ENCODE measurements around the gene OR52M1. TPM values are rescaled to one million over a fixed set of nuclear protein-coding genes. Genes with fewer than 3 reads are reported as not detected.
"Not testable (repeated sequence)": the region's sequence is repeated elsewhere in the genome, so short reads cannot be mapped to it uniquely, and the experiment has no call there.

Gene OR52M1
- polyA plus RNA-seq, 1 donor (not counting 4 experiments of a cell fraction or from before 2014, with no cell fraction given), result not detected

DNA sequence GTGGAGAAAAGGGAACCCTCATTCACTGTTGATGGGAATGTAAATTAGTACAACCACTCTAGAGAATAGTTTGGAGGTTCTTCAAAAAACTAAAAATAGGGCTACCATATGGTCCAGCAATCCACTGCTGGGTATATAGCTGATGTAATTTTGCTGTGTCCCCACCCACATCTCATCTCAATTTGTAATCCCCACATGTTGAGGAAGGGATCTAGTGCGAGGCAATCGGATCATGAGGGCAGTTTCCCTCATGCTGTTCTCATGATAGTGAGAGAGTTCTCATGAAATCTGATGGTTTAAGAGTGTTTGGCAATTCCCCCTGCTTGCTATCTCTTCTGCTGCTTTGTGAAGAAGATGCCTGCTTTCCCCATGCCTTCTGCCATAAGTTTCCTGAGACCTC is 17.1 kb upstream of the OR52M1 start:
- no peak overlapping the region for H2AFZ ChIP-seq (ENCODE audit: control insufficient read depth, low read length)
- no peaks in the 10 kb centered on the region for H3K9me1 ChIP-seq (ENCODE audit: control insufficient read depth, extremely low read depth, insufficient read depth, low read length)
- H3K27ac ChIP-seq (ENCODE audit: control insufficient read depth, insufficient read depth, low read length), result no peak overlapping the region
- H4K20me1 ChIP-seq (ENCODE audit: control insufficient read depth, extremely low read depth, insufficient read depth, low read length), result no peaks in the 10 kb centered on the region
- TF ChIP-seq, protein P1, sequence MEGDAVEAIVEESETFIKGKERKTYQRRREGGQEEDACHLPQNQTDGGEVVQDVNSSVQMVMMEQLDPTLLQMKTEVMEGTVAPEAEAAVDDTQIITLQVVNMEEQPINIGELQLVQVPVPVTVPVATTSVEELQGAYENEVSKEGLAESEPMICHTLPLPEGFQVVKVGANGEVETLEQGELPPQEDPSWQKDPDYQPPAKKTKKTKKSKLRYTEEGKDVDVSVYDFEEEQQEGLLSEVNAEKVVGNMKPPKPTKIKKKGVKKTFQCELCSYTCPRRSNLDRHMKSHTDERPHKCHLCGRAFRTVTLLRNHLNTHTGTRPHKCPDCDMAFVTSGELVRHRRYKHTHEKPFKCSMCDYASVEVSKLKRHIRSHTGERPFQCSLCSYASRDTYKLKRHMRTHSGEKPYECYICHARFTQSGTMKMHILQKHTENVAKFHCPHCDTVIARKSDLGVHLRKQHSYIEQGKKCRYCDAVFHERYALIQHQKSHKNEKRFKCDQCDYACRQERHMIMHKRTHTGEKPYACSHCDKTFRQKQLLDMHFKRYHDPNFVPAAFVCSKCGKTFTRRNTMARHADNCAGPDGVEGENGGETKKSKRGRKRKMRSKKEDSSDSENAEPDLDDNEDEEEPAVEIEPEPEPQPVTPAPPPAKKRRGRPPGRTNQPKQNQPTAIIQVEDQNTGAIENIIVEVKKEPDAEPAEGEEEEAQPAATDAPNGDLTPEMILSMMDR (optimal IDR thresholded peaks at IDR 0.05 in 1 of 3, IDR thresholded peaks at IDR 0.05 in 1 of 3, conservative IDR thresholded peaks at IDR 0.05 in 1 of 3; ENCODE audit: extremely low read depth in 1 of 3, insufficient read depth in 2 of 3, low read length in 3 of 3), result no peak
- no peak for TF ChIP-seq EZH2 (IDR thresholded peaks at IDR 0.05; ENCODE audit: low read length)
- H3K79me2 ChIP-seq (ENCODE audit: control insufficient read depth, insufficient read depth, low read length), result no peaks in the 10 kb centered on the region
- no peaks in the 10 kb centered on the region for H3K27me3 ChIP-seq (ENCODE audit: control insufficient read depth, extremely low read depth, insufficient read depth, low read length)
- no peaks in the 10 kb centered on the region for H3K4me1 ChIP-seq (ENCODE audit: control insufficient read depth, extremely low read depth, insufficient read depth, low read length)
- H3K4me2 ChIP-seq (ENCODE audit: control insufficient read depth, extremely low read depth, insufficient read depth, low read depth, low read length), result no peak overlapping the region
- H3K9ac ChIP-seq (ENCODE audit: control insufficient read depth, extremely low read depth, insufficient read depth, low read length), result no peak overlapping the region
- FAIRE-seq, result no peak
- no peak for DNase-seq (ENCODE audit: low read depth, low spot score)
- dilution Hi-C loops (cut with MboI; ENCODE audit: extremely low pct_ligation_motif_present, low sequenced_read_pairs), result no loop called here
- H3K4me3 ChIP-seq (ENCODE audit: control insufficient read depth in 2 of 3, extremely low read depth in 1 of 3, insufficient read depth in 2 of 3, low read depth in 1 of 3, low read length in 3 of 3), result no peak overlapping the region
- no peaks in the 10 kb centered on the region for H3K36me3 ChIP-seq (ENCODE audit: control insufficient read depth in 2 of 2, extremely low read depth in 1 of 2, insufficient read depth in 2 of 2, low read length in 2 of 2)
- no peaks in the 10 kb centered on the region for H3K9me3 ChIP-seq (ENCODE audit: control insufficient read depth, low read depth, low read length)

- H3K27ac ChIP-seq (ENCODE audit: control insufficient read depth, insufficient read depth, low read length); H3K9ac ChIP-seq (ENCODE audit: control insufficient read depth, extremely low read depth, insufficient read depth, low read length); H3K4me3 ChIP-seq (ENCODE audit: control insufficient read depth in 2 of 3, extremely low read depth in 1 of 3, insufficient read depth in 2 of 3, low read depth in 1 of 3, low read length in 3 of 3); FAIRE-seq; H3K36me3 ChIP-seq (ENCODE audit: control insufficient read depth in 2 of 2, extremely low read depth in 1 of 2, insufficient read depth in 2 of 2, low read length in 2 of 2); H2AFZ ChIP-seq (ENCODE audit: control insufficient read depth, low read length); H3K4me1 ChIP-seq (ENCODE audit: control insufficient read depth, extremely low read depth, insufficient read depth, low read length); H3K27me3 ChIP-seq (ENCODE audit: control insufficient read depth, extremely low read depth, insufficient read depth, low read length); H3K9me1 ChIP-seq (ENCODE audit: control insufficient read depth, extremely low read depth, insufficient read depth, low read length); H4K20me1 ChIP-seq (ENCODE audit: control insufficient read depth, extremely low read depth, insufficient read depth, low read length); H3K9me3 ChIP-seq (ENCODE audit: control insufficient read depth, low read depth, low read length); H3K79me2 ChIP-seq (ENCODE audit: control insufficient read depth, insufficient read depth, low read length); H3K4me2 ChIP-seq (ENCODE audit: control insufficient read depth, extremely low read depth, insufficient read depth, low read depth, low read length); dilution Hi-C loops (cut with MboI; ENCODE audit: extremely low pct_ligation_motif_present, low sequenced_read_pairs); DNase-seq (ENCODE audit: low read depth, low spot score): not testable (repeated sequence)
Measured at GRCh38 chr11:4531686-4532085, 13.3 kb upstream of the OR52M1 start.

DNA sequence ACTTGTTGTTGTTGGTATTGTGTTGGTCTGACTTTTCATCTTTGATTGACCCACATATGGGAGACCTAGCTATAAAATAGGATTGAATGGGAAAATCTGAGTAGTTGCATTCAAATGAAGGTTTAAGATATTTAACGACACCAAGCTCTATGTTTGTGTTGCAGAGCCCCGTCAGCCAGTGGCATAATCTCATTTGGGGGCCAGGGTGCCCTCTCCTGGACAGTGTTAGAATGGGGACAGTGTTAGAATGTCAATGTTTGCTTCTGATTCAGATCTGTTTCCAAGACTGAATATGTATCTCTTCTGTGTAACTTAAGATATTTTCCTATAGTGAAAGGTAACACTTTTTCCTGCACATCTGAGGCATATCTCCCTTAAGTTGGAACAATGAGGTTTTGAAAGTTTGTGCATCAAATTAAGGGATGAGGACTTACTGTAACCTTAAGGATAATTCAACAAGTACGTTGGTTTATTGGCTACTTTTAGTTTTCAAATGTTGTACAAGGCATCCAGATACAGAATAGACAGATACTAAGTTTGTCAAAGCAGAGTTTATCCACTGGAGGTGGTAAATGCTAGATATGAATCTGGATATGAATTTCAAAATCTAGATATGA is 5.3 kb upstream of the OR52M1 start:
- H3K27me3 ChIP-seq (ENCODE audit: control insufficient read depth, extremely low read depth, insufficient read depth, low read length), result no peaks in the 10 kb centered on the region
- H3K9me3 ChIP-seq (ENCODE audit: control insufficient read depth, low read depth, low read length), result no peaks in the 10 kb centered on the region
- H3K9me1 ChIP-seq (ENCODE audit: control insufficient read depth, extremely low read depth, insufficient read depth, low read length), result no peaks in the 10 kb centered on the region
- dilution Hi-C loops (cut with MboI; ENCODE audit: extremely low pct_ligation_motif_present, low sequenced_read_pairs), result no loop called here
- no peak for DNase-seq (ENCODE audit: low read depth, low spot score)
- TF ChIP-seq, protein P1 (optimal IDR thresholded peaks at IDR 0.05 in 1 of 3, IDR thresholded peaks at IDR 0.05 in 1 of 3, conservative IDR thresholded peaks at IDR 0.05 in 1 of 3; ENCODE audit: extremely low read depth in 1 of 3, insufficient read depth in 2 of 3, low read length in 3 of 3), result peak; percentile 74 to 80 (median 77)
- no peak for TF ChIP-seq EZH2 (IDR thresholded peaks at IDR 0.05; ENCODE audit: low read length)
- H3K9ac ChIP-seq (ENCODE audit: control insufficient read depth, extremely low read depth, insufficient read depth, low read length), result no peak overlapping the region
- no peaks in the 10 kb centered on the region for H4K20me1 ChIP-seq (ENCODE audit: control insufficient read depth, extremely low read depth, insufficient read depth, low read length)
- no peak overlapping the region for H3K4me2 ChIP-seq (ENCODE audit: control insufficient read depth, extremely low read depth, insufficient read depth, low read depth, low read length)
- no peak overlapping the region for H3K4me3 ChIP-seq (ENCODE audit: control insufficient read depth in 2 of 3, extremely low read depth in 1 of 3, insufficient read depth in 2 of 3, low read depth in 1 of 3, low read length in 3 of 3)
- FAIRE-seq, result peak; percentile 52
- H3K4me1 ChIP-seq (ENCODE audit: control insufficient read depth, extremely low read depth, insufficient read depth, low read length), result peaks cover 8% of the 10 kb centered on the region
- H3K36me3 ChIP-seq (ENCODE audit: control insufficient read depth in 2 of 2, extremely low read depth in 1 of 2, insufficient read depth in 2 of 2, low read length in 2 of 2), result no peaks in the 10 kb centered on the region
- H3K27ac ChIP-seq (ENCODE audit: control insufficient read depth, insufficient read depth, low read length), result no peak overlapping the region
- H3K79me2 ChIP-seq (ENCODE audit: control insufficient read depth, insufficient read depth, low read length), result no peaks in the 10 kb centered on the region
- no peak overlapping the region for H2AFZ ChIP-seq (ENCODE audit: control insufficient read depth, low read length)
